ENCODE measurements around the gene JAM2.
"Not testable (repeated sequence)": the region's sequence is repeated elsewhere in the genome, so short reads cannot be mapped to it uniquely, and the experiment has no call there.

Gene JAM2, protein sequence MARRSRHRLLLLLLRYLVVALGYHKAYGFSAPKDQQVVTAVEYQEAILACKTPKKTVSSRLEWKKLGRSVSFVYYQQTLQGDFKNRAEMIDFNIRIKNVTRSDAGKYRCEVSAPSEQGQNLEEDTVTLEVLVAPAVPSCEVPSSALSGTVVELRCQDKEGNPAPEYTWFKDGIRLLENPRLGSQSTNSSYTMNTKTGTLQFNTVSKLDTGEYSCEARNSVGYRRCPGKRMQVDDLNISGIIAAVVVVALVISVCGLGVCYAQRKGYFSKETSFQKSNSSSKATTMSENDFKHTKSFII

DNA sequence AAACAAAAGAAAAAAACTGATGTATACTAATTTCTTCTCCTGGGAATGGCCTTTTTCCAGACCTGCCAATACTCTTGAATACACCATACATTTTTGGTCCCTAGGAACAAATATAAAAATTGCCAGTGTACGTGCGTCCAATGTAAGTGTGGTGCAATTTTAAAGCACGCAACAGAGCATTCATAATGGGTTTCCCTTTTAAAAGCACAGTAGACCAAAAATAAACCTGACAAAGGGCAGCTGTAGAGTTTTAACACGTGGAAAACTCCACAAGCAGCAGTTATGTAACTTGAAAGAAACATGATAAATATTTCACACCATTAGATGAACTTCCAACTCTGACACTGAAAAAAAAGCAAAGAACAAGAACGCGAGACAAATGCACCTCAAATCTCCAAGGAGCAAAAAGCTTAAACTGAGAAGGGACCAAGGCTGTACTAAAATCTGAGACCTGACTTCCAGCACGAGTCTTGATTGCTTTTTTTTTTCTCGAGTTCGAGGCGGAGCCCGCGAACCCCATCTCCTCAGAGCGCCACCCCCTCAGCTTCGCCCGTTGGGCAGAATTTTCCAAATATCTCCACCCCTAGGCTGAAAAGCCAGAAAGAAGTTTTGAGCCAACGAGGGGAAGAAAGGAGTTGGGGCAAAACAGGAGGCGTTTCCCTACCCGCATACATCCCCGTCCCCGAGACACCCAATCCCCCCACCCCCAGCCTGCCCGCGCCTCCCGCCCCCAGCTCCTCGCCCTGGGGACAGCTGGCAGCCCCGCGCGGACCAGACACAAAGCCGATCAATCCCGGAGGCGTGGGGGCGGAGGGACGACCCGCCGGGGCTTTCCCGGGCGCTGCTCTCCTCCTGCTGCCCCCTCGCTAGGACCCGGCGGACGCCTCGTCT, at the start of gene JAM2:
Gene JAM2, plus strand, starts transcription at position 599 of the 891 bp plus-strand sequence. CDS start 564 bp downstream, outside the sequence.
- peak; percentile 37 for DNase-seq

DNA sequence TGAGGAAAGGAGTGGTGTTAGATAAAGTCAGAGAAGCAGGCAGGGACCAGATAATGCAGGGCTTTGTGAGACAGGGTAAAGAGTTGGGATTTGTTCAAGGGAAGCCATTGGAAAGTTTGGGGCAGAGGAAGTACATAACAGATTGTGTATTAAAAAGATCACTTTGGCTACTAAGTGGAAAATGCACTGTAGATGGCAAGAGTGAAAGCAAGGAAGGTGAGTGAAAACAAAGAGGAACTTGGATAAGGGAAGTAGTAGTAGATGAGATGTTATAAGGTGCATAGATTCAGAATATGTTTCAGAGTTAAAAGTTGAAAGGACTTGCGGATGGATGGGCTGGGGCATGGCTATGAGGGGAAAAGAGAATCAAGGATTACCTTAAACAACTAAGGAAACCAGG, 49.2 kb upstream of the JAM2 start:
- DNase-seq: no peak

DNA sequence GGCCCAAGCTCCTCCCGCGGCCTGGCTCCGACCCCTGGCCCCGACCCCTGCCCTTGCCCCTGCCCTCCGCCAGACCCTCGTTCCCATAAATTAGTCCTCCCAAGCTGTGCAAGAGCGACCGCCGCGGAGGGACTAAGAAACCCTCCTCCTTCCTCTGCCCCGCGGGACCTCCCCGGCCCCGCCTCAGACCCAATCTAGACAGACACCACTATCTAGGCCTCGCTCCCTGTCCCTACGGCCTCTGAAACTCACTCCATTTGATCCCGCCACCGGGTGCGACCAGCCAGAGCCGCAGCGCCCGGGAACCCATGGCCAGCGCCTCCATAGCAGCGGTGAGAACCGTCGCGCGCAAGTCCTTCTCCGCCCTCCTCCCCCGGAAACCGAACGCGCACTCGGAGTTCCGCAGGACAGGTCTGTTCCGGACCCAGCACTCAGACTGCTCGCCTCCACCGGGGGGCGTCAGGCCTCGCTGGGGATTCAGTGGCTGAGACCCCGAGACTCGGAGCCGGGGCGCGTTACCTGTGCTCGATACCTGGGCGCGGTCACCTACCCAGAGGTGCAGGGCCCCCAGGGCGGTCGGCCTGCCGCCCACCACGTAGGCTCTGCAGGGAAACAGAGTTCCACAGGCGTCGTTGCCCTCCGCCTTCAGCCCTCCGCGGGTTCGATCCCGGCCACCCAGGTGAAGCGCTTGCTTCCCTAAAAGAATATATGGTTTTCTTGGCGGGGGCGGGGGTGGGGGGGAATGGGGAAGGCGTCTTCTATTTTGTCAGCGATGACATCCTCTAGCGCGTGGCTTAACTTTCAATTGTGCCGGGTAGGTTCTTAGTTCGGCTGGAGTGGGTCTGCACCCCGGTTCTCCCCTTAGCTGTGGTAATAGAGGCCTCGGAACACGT, 31.7 kb upstream of the JAM2 start, which contains the start of gene MRPL39:
Gene MRPL39, minus strand, starts transcription at position 331 of the 893 bp plus-strand sequence. Its CDS starts 6 bp downstream, at position 325.
- DNase-seq: peak; percentile 87

DNA sequence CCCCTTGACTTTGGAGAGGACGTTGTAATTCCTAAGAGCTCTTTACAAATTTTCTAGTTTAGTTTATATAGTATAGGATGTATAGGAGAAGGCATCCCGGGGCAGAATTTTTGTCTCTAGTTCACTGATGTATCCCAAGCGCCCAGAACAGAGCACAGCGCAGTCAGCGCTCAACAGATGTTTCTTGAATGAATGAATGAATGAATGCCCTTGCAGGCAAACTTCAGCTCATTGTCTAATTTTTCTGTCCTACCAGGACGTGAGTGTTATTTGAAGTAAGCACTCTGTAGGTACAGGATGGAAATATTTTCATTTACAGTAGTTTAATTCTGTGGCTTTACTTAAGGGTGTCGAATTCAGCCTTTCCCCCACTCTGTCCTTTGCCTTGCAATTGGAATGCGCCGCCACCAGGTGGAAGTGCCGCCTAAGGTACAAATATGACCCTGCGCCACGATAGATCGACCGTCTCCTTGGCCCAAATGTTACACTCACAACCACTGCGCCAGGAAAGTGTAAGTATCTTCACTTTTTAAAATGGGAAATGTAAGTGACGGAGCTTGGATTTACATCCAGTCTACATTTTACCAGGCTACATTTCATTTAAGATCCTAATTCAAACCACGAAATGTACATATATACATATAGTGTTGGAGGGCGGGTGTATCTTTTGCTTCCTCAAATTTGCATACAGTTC, 30.9 kb upstream of the JAM2 start:
- peak; percentile 77 for DNase-seq

DNA sequence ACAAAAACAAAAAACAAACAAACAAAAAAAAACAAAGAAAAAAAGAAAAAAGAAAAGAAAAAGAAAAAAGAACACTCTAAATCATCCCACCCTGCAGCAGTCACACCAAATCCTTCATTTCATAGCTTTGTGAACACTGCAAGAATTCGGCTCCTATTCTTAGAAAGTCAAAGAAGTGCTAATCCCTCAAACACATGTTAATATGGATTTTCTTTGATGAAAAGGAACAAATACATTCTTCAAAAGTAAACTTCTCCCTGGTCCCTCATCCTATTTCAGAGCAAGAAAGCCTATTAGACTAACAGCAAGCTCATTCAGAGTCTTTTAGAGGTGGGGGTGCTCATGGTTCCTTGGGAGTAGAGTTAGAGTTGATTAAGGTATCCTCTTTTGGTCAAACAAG, 24.6 kb upstream of the JAM2 start:
- no peak for DNase-seq

DNA sequence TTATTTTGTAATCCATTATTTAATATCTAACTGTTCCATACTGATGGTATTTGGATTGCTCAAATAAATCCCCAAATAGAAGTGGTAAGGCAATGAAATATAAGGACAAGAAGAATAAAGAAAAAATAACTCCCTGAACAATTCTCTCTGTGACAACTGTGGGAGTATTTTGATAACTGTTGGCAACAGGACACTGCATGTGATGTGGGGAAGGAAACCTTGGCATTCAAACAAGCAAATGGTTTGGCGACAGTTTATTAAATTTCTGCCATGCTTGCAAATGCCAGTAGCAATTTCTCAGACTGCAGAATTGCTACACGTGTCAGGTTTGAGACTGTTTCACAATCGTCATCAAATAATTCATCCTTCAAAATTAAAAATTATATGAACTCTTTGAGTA, 23.2 kb upstream of the JAM2 start:
- no peak for DNase-seq

DNA sequence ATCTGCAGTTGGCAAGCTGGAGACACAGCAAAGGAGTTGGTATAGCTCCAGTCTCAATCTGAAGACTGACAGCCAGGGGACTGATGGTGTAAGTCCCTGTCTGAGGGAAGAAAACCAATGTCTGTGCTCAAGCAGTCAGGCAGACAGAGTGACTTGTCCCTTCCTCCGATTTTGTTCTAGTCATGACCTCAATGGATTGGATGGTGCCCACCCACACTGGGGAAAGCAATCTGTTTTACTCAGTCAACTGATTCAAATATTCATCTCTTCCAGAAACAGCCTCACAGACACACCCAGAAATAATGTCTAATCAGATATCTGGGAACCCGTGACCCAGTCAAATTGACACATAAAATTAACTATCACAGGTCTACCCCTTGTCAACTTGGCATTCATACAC, 19.9 kb upstream of the JAM2 start:
- DNase-seq: no peak

DNA sequence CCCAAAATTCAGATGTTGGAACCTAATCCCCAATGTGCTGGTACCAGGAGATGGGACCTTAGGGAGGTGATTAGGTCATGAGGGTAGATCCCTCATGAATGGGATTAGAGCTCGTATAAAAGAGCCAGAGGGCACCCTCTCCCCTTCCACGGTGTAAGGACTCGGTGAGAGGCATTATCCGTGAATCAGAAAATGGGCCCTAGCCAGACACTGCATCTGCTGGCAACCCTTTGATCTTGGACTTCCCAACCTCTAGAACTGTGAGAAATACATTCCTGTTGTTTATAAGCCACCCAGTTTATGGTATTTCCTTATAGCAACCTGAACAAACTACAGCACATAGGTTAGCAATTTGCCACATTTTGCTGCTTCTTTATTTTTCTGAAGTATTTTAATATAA, 14.5 kb upstream of the JAM2 start:
- DNase-seq: no peak

DNA sequence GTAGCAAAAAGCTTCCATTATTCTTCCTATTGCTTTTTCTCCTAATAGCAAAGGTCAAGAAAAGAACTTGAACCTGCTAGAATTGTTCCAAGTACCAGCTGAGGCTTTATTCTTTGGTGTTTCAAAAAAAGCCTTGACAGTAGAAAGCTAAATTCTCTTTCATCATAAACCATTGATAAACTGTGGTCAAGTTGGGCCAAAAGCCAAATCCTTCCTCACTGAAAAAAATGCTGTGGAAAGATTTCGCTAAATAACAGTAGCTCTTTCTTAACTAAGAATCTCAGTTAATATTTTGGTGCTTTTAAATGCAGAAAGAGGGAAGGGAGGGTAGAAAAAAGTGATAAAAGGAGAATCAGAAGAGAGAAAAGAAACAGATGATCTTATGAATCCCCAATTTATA, 14.0 kb upstream of the JAM2 start:
- DNase-seq: no peak

DNA sequence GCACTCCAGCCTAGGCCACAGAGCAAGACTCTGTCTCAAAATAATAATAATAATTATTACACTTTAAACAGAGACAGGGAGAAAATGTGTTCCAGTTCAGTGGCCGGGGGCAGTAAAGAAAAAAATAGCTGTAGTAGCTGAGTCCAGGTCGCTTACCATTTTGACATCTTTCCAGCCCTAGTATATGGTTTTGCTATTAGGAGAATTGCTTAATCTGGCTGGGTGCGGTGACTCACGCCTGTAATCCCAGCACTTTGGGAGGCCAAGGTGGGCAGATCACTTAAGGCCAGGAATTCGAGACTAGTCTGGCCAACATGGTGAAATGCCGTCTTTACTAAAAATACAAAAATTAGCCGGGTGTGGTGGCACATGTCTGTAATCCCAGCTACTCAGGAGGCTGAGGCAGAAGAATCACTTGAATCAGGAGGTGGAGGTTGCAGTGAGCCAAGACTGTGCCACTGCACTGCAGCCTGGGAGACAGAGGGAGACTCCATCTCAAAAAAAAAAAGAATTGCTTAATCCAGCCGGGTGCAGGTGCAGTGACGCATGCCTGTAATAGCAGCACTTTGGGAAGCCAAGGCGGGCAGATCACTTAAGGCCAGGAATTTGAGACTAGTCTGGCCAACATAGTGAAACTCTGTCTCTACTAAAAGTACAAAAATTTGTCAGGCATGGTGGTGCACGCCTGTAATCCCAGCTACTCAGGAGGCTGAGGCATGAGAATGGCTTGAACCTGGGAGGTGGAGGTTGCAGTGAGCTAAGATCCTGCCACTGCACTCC, 13.1 kb upstream of the JAM2 start:
- DNase-seq: not testable (repeated sequence)

DNA sequence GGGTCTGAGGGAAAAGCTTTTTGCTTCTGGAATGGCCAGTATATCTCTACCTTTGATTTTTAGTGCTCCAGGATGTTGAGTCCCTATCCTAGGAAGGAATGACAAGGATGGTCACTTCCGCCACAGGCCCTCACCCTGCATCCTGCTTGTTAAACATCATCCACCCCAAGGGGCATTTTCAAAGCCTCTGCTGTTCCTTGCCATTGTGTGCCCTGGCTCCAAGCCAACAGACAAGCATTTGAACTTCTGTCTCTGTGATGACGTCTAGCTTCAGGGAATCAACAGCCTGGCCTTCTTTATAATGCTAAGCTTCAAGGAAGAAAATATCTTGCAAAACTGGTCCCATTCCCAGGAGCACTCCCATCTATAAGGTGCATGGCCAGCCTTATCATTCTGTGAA, 12.3 kb upstream of the JAM2 start:
- no peak for DNase-seq

DNA sequence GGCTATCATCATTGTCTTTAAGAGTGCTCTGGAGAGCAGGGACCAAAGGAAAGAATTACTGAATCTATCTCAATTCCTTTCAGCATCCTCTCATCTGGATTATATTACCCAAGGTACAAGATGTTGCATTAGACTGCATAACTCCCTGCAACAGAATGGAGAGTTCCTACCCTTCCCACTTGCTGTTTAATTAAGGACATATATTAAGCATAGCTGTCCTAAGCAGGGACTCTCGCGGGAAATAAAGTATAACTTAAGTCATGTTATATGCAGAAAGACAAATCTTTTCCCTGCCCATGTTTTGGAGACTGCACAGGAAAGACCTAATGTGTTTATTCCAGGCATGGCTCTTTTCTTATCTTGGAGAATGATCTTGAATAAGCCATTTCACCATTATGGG, 6.8 kb upstream of the JAM2 start:
- DNase-seq: no peak

DNA sequence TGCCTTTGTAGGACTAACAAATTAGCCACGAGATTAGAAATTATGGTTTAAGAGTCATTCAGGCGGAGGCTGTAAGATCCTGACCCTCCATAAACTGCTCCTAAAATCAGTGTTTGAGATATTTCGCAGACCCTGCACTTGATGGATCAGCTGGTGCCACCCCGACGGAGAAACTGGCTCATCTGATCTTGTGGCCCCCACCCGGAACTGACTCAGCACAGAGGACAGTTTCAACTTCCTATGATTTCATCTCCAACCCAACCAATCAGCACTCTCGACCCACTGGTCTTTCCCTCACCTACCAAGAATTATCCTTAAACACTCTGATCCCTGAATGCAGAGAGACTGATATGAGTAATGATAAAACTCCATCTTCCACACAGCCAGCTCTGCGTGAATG, 3.7 kb upstream of the JAM2 start:
- no peak for DNase-seq

DNA sequence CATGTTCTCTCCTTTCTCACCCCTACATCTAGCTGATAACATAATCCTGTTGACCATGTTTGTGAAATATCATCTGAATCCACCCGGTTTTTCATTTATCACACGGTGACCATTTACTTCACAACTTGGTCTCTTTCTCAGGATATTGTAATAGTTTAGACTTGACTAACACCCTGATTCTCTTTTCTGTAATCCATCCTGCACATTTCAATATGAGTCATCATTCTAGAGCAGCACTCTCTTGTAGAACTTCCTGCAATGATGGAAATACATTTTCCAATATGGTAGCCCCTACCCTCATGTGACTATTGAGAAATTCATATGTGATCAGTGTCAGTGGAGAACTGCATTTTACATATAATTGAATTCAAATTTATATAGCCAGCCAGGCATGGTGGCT, 2.3 kb upstream of the JAM2 start:
- DNase-seq: no peak

DNA sequence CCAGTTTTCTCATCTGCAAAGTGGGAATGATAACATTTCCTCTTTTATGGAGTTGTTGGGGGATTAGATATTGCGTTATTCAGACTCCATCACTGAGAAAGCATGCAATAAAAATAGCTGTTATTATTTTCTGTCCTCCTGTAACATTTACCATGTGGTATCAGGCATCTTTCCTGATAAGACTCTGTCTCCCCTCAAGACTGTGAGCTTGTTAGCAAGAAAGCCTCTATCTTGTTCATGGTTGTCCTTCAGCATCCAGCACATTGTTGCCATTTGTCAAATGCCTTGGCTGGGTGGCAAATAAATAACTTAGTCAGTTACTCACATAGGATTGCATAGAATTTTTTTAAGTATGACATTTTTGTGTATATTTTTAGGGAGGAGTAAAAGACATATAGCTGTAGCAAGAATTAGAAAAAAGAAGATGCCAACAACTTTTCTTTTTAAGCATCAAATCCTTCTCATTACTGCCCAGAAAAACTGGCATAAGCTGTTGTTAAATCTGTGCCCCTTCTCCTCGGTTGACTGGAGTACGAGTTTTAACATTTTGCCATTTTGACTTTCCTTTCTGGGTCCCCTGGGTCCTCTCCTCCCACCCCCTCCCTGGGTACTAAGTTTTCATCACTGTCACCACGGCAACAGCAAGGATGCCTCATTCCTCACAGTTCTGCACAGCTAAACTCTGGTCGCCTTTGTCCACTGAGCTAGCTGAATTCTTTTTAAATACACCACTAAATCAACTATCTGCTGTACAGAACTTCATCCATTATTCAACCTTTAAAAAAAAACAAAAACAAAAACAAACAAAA, 1.0 kb upstream of the JAM2 start:
- no peak for DNase-seq

DNA sequence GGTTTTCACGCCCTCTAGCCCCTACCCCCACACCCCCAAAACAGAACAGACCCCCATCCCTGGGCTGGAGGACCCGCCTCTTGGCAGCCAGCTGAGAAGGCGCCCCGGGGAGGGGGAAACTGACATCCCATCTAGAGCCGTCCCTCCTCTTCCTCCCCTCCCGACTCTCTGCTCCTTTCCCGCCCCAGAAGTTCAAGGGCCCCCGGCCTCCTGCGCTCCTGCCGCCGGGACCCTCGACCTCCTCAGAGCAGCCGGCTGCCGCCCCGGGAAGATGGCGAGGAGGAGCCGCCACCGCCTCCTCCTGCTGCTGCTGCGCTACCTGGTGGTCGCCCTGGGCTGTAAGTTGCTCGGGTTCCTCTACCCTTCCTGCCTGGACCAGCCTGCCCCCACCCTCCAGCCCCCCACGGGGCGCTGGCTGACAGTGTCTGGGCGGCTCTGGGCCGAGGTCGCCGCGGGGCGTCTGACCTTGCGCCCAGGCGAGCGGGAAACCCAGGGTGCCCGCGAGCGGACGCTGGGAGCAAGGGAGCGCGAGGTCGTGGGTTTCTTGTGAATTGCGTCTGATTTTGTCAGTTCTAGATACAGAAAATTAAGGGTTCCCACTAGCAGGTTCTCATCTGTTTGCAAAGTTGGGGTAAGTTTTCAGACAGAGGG, 618 bp downstream of the JAM2 start:
- DNase-seq: peak; percentile 61

DNA sequence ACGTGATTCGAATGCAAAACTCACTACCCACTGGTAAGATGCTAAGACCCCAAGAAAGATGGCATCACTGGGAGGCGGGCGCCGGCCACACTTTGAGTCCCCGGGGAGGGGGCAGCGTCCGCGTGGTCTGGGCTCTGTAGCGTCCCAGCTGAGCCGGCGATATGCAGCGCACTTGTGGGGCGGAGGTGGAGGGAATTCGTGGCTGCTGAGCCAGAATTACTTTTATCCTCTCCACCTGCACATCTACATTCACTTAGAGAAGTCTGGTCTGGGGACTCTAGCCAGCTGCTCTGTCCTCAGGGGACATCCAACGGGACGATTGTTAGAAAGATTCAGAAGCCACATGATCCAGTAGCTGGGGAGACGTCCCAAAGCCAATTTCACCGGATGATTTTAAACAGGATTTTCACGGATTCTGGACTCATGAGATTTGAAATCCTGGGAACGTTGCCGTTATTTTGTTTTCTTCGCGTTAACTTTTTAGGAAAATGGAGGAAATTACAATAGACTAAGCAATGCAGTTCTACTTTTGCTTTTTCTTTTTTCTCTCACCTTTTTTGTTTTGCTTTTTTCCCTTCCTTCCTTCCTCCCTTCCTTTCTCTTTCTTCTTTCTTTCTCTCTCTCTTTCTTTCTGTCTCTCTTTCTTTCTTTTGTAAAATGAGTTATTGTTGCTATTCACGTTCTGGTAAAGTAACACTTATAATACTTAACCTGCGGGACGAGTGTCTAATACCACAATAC, 1.3 kb downstream of the JAM2 start:
- no peak for DNase-seq

DNA sequence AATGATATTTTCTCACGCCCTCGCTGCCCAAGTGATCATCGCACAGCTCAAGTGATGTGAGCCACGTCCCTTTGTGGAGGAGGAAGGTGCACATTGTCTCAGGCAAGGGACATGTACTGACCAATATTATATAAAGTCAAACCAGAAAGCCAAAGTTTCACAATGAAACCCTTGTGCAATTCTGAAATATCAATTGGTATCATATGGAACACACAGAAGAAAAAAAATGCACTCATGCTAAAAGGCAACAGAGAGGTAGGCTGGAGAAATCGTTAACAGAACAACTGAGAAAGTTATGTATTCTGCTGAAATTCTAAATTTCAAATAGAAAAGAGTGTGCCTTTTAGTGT, 1.9 kb downstream of the JAM2 start:
- no peak for DNase-seq

DNA sequence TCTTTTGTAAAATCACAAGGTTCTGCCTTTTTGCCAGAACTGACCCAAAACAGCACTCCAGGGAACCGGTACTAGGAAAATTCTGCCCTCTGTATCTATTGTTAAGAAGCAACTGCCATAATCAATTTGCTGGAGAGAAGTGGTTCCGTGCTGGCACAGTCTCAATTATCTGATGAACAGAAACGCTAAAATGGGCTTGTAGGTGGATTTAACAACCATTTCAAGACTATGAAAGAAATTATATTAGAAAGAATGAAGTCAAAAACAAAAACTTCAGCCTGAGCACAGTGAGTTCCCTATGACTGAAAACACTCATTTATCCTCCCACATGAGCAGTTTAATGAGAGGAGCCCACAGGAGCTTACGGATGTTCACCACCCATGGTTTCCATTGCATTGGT, 4.4 kb downstream of the JAM2 start:
- DNase-seq: no peak

DNA sequence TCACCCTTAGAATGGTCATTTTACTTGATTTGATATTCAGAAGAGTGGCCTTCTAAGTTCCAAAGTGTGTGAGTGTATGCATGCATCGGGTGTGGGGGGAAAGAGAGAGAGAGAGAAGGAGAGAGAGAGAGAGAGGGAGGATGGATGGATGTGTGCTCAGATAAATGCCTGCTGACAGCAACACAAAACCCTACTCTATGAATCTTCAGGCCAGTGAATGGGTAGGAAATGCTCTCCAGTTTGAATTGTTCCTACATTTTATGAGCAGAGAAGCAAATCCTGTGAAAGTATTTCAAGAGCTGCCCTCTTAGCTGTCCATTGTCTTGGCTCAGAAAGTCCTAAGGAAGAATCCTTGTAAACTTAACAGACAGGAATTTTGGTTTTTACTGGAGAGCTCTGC, 7.4 kb downstream of the JAM2 start:
- DNase-seq: no peak
